Measurements from ENCODE around the gene GPR132. TPM values are rescaled to one million over a fixed set of nuclear protein-coding genes. Genes with fewer than 3 reads are reported as not detected.
A peak's percentile ranks its signal among the peaks of the same experiment; 100 is the strongest.

Gene GPR132
- total and polyA plus RNA-seq, 9 of the 15 experiments (the other 6 are each of a cell fraction or from before 2014, with no cell fraction given) = 0.01 to 1.1 (median 0.25) TPM; not detected in 1

DNA sequence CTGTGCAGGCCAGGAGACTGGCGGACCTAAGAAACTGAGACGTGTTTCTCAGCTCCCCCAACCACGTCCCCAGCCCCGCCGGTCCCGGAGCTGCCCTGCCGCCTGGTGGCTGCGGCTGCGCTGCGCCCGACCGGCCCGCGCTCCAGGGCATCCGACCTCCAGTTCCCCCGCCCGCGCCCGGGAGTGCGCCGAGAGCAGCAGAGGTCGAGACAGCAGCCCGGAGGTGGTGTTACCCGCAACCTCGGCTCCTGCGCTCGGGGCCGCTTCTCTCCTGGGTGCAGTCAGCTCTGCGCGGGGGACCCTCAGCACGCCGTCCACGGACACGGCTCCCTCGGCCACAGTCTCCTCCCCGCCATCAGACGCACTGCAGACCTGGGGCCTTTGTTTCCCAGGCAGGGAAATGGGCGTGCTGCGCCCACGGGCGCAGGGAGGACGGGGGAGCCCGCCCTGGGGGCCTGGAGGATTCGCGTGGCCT lies 21.6 kb upstream of the GPR132 start (continued):
- TF ChIP-seq SIN3A (IDR thresholded peaks at IDR 0.05; ENCODE audit: borderline replicate concordance in 2 of 2, control insufficient read depth in 1 of 2, low read depth in 2 of 2, low read length in 2 of 2) = 0 out of 4 replicates have a peak, but pooled peaks of 1 of the 2 experiments have one; percentile 23
- peak; percentile 37; the same call in 1 of the 2 replicates for TF ChIP-seq ZFX (CRISPR knock-in tag; IDR thresholded peaks at IDR 0.05)
- TF ChIP-seq RUNX1 (IDR thresholded peaks at IDR 0.05; ENCODE audit: low read depth) = no peak
- TF ChIP-seq GABPA (tag; conservative IDR thresholded peaks at IDR 0.05; ENCODE audit: low read depth) = peak; percentile 76
- TF ChIP-seq KDM2B (CRISPR knock-in tag; IDR thresholded peaks at IDR 0.05) = no peak; the same call in 1 of the 2 replicates
- peak; percentile 89; the same call in 1 of the 2 replicates for TF ChIP-seq RB1 (IDR thresholded peaks at IDR 0.05; ENCODE audit: low read depth)
- TF ChIP-seq ETV1 (tag; conservative IDR thresholded peaks at IDR 0.05; ENCODE audit: low read depth) = peak; percentile 71
- no peak for TF ChIP-seq ATF7 (IDR thresholded peaks at IDR 0.05)
- no peak for TF ChIP-seq ZNF696 (CRISPR knock-in tag; conservative IDR thresholded peaks at IDR 0.05)
- peak; percentile 86 for TF ChIP-seq ZNF740 (CRISPR knock-in tag; IDR thresholded peaks at IDR 0.05)
- TF ChIP-seq ZNF740 (tag; IDR thresholded peaks at IDR 0.05) = peak in 1 of 2 experiments; percentile 56; a peak in 1 of 4 replicates
- TF ChIP-seq GTF3C2 (IDR thresholded peaks at IDR 0.05; ENCODE audit: borderline replicate concordance, extremely low read depth, insufficient read length) = no peak
- TF ChIP-seq PHF8 (IDR thresholded peaks at IDR 0.05; ENCODE audit: borderline replicate concordance, low read length) = peak; percentile 50; the same call in 1 of the 2 replicates
- no peak for TF ChIP-seq JUNB (CRISPR knock-in tag; conservative IDR thresholded peaks at IDR 0.05)
- TF ChIP-seq ETS2 (tag; IDR thresholded peaks at IDR 0.05; ENCODE audit: borderline replicate concordance, poor library complexity, severe bottlenecking) = no peak
- peak; percentile 12; the same call in 1 of the 2 replicates for TF ChIP-seq ZNF384 (IDR thresholded peaks at IDR 0.05; ENCODE audit: low read depth, low read length)
- no peak for TF ChIP-seq ZNF354B (CRISPR knock-in tag; IDR thresholded peaks at IDR 0.05)
- TF ChIP-seq CTBP1 (IDR thresholded peaks at IDR 0.05; ENCODE audit: borderline replicate concordance) = peak; percentile 85
- peak; percentile 64 for TF ChIP-seq POLR2G (IDR thresholded peaks at IDR 0.05; ENCODE audit: low read depth, low read length)
- TF ChIP-seq CBX1 (IDR thresholded peaks at IDR 0.05; ENCODE audit: low read depth) = peak; percentile 52; the same call in 1 of the 2 replicates
- no peak for TF ChIP-seq HLTF (IDR thresholded peaks at IDR 0.05)
- TF ChIP-seq ARID3B (CRISPR knock-in tag; IDR thresholded peaks at IDR 0.05; ENCODE audit: borderline replicate concordance) = no peak
- TF ChIP-seq ESRRA (IDR thresholded peaks at IDR 0.05; ENCODE audit: borderline replicate concordance, low read depth) = peak; percentile 78; the same call in 1 of the 2 replicates
- peak; percentile 62 for TF ChIP-seq RBFOX2 (IDR thresholded peaks at IDR 0.05; ENCODE audit: low read depth, low read length)

Measured in K562 (cell line).